Stimulated activated CD8-positive, alpha-beta memory T cell treated with anti-CD3 and anti-CD28 coated beads, Interleukin-4, amount 100 ng/mL, for 1 hour (primary cell): ENCODE data around the gene SELENOP.
"Not testable (repeated sequence)": the region's sequence is repeated elsewhere in the genome, so short reads cannot be mapped to it uniquely, and the experiment has no call there.

Source experiments
- DNase-seq, 2 donors: peaks; one replicate each; pipeline ENCODE4 v3.0.0-alpha.2; 2020; ENCODE audit warnings: low read depth in 2 of 2, low spot score in 1 of 2

SELENOP gene

GRCh38 chr5:42826757-42827515 lies 15.2 kb upstream of the SELENOP start:
- DNase-seq = no peak

GRCh38 chr5:42825422-42826148 lies 13.9 kb upstream of the SELENOP start:
- no peak for DNase-seq

DNA sequence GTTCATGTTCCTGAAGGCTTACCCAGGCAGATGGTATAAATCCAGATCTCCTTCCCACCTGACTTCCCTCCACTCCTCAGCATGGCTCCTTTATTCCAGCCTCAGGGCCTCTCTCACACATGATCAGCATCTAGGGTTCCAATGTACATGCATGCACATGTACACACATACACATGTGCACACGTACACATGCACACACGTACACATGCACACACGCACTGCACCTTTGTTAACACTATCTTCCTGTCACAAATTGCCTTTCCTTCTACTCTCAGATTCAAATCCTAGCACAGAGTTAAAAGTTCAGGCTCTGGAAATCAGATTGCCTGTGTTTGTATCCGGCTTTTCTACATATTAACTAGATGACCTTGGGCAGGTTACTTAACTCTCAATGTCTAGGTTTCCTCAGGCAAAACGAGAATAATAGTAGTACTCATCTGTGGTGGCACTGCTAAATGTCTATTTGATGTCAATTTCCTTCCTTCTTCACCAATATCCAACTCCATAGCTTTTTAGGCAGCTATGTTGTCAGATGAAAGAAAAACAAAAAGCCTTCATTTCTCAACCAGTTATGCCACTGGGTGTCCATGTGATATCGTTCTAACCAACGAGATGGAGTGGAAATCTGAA lies 12.8 kb upstream of the SELENOP start:
- no peak for DNase-seq

- DNase-seq = no peak
Observed at GRCh38 chr5:42822548-42822947, 10.9 kb upstream of the SELENOP start.

GRCh38 chr5:42819745-42820144 lies 8.1 kb upstream of the SELENOP start:
- no peak for DNase-seq

- not testable (repeated sequence) for DNase-seq
Observed at GRCh38 chr5:42816546-42816945, 4.9 kb upstream of the SELENOP start.

DNA sequence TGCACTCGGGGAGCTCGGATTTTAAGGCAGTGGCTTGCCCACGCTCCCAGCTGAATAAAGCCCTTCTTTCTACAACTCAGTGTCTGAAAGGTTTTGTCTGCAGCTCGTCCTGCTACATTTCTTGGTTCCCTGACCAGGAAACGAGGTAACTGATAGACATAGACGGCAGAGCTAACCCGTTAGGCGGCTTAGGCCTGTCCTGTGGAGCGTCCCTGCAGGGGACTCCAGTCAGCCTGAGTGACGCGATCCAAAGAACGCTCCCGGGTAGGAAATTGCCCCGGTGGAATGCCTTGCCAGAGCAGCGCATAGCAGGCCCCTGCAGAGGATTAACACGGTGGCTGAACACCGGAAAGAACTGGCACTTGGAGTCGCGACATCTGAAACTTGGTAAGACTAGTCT lies 1.8 kb upstream of the SELENOP start:
- no peak for DNase-seq

DNA sequence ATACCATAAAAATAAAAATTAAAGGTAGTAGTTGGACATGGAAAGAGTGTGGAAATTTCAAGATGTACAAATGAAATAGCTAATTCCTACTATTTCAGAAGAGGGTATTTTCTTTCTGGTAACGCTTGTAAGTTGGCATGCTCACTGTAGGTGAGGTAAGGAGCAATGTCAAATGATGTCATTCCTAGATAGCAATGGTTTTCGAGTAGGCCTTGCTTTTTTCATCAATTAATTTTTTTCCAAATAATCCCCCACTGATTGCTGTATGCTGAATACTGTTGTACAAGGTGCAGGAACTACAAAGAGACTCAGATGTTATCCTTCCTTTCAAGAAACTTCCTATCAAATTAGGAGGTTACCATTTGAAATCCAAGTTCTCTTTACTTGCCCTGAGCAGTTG lies 928 bp upstream of the SELENOP start:
- DNase-seq = no peak

GRCh38 chr5:42810834-42811590 lies 680 bp downstream of the SELENOP start:
- DNase-seq = no peak

DNA sequence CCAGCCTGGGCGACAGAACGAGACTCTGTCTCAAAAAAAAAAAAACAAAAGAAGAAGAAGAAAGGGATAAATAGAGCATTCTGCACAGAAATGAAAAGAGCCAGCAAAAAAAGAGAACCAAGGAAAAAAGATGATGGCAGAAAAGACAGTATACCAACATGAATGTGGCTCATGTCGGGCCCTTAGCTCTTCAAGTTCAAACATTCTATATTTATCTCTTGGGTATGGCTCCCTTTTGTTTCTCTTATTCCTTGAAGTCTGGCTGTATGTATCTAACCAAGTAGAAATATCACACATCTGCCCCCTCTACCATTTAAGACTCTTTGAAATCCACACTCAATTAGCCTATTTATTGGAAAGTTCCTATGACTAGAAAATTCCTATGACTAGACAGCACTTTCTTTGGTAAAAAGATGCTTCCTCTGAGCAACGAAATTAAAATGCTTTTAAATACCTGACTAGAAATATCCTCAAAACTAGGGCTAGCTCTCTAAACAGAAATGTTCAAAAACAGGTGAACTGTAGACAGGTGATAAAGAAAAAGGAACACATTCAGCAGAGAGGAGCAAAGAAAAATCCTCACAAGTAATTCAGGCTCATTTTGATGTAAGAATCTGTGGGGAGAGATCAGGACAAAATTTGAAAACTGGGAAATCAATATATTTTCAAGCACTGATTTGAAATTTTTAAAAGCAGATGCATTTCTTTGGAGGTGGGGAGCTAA lies 2.6 kb downstream of the SELENOP start:
- no peak for DNase-seq

DNA sequence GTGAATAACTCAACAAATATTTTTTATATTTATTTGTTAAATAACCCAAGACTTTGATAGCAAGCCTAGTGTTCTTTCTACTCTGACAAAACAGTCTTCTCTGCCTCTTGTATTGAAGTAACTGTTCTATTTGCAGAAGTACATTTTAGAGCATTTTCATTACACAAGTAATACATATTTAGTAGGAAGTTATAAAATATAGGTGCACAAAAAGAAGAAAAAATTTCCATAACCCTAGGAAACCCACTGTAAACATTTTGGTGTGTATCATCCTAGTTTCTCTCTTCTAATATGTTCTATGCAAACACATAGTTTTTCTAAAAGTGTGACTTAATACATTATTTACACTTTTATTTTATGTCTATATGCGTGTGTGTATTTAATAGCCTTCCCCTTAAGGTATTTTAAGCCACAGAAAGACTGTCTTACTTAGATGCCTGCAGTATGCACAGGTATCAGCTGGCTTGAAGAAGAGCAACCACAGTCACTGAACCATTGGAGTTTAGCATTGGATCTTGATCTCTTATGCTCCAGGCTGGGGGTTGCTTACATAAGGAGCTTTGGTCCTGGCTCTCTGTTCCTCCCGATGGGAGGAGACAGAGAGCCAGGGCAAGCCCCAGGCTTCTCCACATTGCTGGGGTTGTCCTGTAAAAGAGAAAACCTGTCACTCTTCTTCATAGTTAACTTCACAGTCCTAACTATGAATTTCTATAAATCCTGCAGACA lies 3.8 kb downstream of the SELENOP start:
- no peak for DNase-seq

DNA sequence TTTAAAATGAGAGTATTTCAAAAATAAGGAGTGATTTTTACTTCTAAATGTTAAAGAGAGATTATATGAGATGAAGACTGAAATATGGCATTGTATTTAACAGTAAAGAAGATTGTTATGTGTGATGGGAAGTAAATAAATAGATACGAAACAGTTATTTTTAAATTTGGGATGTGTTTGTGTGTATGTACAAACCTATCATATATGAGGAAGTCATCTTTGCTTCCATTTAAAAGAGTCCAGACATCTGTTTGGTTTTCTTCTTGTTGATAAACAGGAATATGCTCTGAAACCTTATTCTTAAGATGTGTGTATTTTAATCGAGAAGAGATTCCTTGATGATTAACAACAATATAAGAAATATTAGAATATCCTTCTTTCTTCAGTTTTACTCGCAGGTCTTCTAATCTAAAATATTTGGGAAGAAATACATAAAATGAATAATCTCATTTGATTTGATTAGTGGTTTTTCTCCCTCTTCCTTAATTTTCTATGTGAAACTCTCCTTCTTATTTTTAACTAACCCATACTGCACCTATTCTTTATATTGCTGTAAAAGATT lies 4.9 kb downstream of the SELENOP start:
- DNase-seq = no peak

DNA sequence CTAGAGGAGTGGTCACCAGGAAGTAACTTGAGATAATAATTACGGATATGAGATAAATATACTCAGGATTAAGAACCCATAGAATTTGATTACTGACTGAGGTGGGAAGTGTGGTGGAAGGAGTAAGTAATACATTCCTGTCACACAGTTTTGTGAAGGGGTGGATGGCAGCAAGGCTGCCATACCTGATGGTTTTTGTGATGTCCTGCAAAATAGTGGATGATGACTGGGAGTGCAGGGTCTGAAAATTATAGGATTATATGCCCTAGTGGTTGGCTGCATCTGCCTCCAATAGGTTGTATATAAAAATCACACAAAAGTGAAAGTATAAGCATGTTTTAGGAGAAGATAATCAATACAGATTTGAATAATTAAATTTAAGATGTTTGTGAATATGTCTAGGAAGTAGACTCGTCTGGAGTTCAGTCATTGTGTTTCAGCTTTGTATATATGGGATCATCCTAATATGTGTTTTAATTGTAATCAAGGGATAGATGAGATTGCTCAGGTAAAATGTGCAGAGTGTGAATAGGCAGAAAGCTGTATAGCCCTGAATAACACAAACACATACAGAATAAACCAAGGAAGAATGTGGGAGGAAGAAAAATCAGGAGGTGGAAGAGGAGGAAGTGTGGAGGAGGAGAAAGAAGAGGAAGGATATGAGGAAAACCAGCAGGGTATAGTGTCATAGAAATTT lies 5.5 kb downstream of the SELENOP start:
- no peak for DNase-seq

DNA sequence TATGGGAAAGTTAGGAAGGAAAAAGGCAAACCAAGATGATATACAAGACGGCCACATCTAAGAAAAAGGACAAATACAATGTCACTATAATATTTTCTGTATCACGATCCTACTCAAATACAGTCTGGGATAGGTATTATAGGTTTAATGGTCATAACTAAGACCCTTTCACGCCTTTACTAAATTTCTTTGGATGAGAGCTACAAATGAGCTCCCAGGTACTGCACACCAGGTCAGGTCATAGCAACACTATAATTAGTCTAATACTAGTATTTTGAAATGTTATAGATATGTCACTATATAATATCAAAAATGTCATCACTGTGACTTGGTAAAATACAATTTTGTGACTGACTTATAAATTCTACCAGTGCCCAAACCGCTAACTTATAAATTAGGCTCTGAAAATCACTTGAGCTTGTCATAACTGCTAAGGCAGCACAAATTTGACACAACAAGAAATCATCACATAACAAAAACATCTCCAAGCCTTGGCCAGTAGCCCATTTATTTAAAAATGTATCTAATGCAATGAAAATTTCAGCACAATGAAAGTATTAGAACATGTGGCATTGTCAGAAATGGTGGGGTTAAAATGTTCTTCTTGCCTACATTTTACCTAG lies 6.9 kb downstream of the SELENOP start:
- no peak for DNase-seq

DNA sequence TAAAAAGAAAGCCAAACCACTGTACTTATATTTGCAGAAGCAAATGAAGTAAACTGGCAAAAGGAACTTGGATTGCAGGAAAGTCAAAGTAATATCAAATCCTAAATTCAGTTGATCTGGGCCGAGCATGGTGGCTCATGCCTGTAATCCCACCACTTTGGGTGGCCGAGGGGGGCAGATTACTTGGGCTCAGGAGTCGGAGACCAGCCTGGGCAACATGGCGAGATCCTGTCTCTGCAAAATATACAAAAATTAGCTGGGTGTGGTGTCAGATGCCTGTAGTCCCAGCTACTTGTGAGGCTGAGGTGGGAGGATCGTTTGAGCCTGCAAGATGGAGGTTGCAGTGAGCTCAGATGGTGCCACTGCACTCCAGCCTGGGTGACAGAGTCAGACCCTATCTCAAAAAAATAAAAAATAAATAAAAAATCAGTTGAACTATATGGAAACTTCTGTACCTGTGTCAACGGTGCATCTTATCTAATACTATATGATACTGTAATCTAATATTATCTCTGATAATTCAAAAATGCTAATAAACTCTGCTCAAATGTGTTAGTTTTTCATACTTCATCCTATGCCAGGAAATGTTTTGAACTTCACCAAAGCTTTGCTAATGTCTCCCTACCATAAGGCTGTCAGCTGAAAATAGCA lies 10.1 kb downstream of the SELENOP start:
- no peak for DNase-seq

GRCh38 chr5:42800748-42801330 lies 10.9 kb downstream of the SELENOP start:
- no peak for DNase-seq

GRCh38 chr5:42799668-42800114 lies 12.0 kb downstream of the SELENOP start:
- DNase-seq = no peak

- DNase-seq = no peak
Observed at GRCh38 chr5:42799241-42799608, 12.5 kb downstream of the SELENOP start.
